GM21737 (cell line): ENCODE results near the gene KLB.
A peak's percentile ranks its signal among the peaks of the same experiment; 100 is the strongest.

ENCODE experiments used
- ATAC-seq: cut with Tn5 transposase; IDR thresholded peaks from one replicate; pipeline ENCODE4 v1.9.1; 2021; ENCODE audit warnings: mild to moderate bottlenecking, moderate library complexity; ENCODE audit not compliant: unreplicated experiment

KLB gene

DNA sequence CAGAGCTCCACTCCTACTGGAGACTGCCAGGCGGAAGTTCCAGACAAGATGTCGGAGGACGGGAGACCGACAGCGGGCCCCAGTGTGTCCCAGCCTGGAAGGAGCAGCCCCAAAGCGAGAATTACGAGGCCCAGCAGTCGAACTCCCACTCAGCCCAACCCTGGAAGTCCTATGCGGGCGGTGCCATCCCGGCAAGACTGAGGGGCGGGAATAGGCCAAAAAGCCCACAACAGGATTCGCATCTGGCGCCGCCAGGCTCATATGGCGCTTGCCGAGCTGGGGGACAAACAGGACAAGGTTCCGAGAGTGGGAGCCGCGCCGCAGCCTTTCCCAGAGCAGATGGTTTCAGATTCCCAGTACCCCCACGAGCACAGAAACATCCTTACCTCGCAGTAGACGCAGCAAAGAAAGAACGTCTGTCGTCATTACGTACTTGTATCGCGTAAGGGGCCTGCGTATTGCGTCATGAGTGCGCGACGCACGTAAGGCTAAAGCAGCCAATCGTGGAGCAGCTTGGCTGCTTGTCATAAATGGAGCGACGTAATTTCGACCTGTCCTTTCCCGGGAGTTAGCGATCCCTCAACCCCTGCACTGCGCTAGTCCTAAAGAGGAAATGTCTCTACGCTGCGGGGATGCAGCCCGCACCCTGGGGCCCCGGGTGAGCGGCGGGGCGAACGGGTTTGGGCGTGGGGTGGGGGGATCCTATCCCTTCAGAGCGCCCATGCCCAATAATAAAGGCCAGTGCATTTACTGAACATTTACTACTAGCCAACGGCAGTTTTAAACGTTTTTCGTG is 52.0 kb downstream of the KLB start, which contains the start of the genes LIAS and RPL9:
TSS of gene LIAS (plus strand) at position 552 of the 796 bp plus-strand sequence. CDS start at position 614, 62 bp downstream.
TSS of gene RPL9 (minus strand) at position 418 of the 796 bp plus-strand sequence. CDS start 483 bp downstream, outside the sequence.
- peak; percentile 83 for ATAC-seq

DNA sequence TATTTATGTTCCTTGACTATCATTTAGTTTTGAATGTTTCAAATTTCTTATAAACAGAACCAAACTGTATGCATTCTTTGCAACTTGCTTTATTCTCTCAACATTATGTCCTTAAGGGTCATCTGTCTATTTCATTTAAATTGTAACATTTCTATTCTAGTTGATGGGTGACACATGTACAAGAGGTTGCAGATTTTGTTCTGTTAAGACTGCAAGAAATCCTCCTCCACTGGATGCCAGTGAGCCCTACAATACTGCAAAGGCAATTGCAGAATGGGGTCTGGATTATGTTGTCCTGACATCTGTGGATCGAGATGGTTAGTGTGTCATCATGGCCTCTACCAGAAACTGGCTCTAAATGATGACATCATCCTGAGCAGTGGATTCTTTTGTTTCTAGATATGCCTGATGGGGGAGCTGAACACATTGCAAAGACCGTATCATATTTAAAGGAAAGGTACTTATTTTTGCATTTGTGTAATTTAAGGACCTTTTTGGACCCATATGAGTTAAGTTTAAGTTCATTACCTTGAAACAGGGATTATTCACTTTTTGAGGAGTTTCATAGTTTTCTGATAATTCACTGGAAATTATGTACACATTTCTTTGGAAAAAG is 58.3 kb downstream of the KLB start:
- ATAC-seq, result no peak

DNA sequence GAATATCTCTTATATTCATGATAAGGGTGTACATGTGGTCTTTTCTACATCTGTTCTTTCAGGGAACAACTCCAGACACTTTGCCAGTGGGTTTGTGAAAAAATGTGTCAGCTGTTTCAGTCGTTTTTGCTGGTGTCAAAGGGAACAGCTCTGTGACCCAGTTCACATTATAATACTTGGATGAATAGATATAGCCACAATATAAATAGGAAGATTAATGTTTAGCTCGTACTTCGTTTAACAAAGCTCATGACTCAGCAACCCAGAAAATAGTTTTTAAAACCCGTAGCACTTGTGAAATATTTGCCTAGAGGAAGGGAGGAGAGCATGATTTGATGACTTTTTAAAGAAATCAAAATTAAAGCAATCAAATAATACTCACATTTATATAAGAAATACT is 60.0 kb downstream of the KLB start:
- no peak for ATAC-seq

DNA sequence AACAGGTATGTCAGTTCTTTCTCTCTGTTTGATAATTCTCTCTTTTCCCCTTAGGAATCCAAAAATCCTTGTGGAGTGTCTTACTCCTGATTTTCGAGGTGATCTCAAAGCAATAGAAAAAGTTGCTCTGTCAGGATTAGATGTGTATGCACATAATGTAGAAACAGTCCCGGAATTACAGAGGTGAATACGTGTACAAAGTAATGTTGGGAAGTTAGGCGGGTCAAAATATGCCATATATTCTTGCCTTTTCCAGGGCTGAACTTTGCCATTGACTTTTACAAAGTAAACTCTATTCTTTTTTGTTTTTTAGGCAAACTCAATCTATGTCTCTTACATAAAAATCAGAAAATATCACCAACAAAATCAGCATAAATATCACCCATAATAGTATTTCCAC is 60.7 kb downstream of the KLB start:
- ATAC-seq, result no peak

DNA sequence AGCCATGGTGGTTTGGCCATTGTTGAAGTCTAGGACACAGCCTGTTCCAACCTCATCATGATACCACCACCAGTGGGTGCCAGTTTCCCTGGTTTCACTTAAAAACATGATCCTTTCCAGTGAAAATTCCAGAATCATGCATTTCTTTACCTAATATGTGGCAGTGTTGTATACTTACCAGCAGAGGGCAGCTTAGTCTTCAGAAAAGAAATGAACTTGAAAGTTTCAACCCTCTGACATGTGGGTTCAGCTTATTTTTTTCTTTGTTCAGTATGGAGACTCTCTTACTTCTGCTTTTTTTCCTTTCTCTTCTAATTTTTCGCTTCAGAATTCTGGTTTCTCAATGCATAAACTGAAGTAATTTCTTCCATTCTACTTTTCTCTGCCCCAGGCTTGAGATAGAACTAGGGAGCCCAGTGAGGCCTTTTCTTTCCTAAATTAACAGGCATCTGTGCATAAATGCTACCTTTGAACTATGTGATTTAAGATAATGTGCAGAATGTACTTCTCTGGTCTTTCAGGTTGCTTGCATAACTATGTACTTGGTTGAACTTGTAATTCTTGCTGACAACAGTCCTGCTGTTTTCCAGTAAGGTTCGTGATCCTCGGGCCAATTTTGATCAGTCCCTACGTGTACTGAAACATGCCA is 62.8 kb downstream of the KLB start:
- ATAC-seq, result peak; percentile 73

DNA sequence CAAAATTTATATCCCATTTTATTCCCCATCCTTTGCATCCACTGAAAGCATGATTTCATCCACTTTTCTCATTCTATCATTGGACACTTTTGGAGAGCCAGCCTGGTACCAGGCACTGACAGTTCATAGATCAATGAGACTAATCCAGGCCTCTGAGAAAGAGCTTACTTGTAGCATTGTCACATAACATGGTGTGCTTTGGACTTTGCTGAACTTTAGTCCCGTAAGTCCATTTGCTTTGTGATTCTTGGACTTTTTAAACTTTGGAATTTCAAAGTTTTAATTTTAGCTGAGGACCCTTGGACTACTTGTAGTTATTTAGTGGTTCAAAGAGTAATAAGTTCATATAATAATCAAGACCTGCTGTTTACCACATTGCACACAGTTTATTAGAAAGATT is 63.7 kb downstream of the KLB start:
- no peak for ATAC-seq

DNA sequence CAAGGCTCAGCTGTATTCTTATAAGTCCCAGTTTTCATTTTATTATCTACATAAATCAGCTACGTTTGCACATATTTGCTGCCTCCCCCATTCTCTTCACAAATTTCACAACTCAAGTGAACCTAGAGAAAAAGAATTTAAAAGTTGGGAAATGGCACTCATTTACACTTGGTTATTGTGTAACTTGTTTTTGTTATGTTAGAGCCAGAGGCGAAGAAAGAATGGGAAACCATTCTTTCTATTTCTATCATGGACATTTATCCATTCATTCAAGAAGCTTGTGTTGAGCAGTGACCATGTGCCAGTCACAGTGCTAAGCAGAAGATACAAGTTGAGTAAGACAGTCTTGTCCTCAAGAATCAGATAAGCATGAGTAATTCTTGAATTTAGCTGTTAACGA is 65.7 kb downstream of the KLB start:
- ATAC-seq, result no peak

DNA sequence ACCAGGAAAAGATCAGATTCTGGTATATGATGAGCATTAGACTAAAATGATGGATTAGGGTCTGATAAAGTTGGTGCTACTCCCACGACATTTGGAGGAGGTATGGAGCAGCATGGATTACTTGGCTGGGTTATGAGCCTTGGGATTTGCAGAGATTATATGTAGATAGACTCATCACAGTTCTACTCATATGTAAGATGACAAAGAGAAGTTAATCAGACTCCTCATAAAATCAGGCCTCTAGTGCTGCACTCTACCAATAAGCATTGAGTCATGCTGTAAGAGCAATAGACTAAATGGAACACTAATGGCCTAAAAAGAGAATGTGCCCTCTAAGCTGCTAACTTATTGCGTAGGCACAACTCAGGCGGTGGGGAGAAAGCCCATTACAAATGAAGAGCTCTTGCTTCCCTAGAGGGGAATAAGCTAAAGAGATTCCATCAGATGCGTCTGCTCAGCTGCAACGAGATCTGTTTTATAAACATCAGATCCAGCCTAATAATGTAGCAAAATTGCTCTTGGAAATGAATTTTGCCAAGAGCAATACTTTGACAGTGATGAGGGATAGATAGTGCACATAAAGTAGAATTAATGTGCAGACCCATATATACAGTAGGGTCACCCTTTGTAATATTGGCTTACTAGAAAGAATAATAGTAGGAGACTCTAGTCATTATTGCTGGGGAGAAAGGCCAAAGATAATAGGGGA is 69.6 kb downstream of the KLB start:
- ATAC-seq, result no peak

DNA sequence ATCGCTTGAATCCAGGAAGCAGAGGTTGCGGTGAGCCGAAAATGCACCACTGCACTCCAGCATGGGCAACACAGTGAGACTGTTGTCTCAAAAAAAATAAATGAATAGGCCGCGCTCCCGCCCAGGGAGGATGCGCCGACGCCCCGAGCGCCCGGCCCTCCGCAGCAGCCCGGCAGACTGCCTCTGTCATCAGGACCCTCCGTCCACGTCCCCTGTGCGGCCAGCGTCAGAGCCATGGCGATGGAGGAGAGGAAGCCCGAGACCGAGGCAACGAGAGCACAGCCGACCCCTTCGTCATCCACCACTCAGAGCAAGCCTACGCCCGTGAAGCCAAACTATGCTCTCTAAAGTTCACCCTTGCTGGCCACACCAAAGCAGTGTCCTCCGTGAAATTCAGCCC is 73.5 kb downstream of the KLB start:
- no peak for ATAC-seq

DNA sequence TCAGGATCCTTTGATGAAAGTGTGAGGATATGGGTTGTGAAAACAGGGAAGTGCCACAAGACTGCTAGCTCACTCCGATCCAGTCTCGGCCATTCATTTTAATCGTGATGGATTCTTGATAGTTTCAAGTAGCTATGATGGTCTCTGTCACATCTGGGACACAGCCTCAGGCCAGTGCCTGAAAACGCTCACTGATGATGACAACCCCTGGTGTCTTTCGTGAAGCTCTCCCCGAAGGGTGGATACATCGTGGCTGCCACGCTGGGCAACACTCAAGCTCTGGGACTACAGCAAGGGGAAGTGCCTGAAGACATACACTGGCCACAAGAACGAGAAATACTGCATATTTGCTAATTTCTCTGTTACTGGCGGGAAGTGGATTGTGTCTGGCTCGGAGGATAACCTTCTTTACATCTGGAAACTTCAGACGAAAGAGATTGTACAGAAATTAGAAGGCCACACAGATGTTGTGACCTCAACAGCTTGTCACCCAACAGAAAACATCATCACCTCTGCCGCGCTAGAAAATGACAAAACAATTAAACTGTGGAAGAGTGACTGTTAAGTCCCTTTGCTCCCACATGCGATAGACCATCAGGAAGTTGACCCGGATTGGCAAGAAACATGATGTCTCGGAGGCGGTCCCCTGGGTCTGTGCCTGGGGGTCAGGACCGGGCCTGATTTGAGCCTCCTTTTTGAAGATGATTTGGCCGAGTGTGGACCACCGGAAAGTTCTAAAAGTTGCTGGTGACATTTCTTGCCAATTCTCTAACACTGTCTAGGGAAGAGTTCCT is 74.4 kb downstream of the KLB start:
- ATAC-seq, result no peak

DNA sequence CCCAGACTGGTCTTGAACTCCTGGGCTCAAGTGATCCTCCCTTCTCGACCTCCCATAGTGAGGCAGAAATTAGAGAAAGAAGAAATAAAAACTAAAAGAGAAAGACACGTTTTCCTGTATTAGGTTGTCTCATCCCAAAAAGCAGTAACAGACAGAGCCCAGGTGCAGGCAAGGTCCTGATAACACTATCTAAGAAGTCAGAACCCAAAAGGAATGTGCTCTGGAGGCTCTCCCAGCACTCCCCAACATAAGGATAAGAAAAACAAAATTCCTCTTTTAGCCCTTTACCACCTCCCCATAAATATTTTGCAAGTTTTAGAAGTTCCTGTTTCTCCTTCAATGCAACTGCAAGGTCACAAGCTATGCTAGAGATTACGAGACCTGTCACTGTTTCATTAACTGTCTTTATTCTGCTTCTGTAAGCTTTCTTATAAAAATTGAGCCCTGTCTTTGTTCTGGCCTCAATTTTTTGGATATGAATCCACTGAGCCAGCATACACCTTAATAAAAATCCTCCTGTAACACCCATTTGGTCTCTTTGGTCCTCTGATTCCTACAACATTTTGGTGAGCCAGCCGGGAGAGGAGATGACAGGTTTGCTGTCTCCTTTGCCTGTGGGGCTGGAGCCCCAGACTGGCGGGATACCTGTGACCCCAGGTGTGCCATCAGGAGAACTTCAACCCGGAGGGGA is 78.0 kb downstream of the KLB start:
- ATAC-seq, result no peak

DNA sequence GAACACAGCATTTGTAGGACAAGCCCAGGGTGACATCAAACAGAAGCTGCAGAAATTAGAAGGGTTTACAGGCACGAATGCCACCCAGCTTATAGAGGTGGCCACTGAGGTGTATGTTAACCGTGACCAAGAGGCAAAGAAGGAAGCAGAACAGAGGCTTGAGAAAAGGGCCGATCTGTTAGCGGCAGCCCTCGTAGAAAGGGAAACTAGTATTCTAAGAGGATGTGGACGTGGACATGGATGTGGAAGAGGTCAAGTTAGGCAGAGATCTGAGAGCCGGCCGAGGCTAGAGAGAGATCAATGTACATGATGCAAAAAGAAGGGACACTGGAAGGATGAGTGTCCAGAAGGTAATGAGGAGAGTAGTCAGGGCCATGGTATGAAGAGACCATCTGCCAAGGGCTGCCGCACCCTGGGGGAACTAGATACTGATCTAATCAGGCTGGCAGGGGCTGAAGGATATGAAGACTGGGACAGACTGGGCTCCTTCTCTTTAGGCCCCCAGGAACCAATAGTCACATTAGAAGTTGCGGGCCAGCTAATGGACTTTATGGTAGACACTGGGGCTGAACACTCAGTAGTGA is 79.6 kb downstream of the KLB start:
- ATAC-seq, result no peak

DNA sequence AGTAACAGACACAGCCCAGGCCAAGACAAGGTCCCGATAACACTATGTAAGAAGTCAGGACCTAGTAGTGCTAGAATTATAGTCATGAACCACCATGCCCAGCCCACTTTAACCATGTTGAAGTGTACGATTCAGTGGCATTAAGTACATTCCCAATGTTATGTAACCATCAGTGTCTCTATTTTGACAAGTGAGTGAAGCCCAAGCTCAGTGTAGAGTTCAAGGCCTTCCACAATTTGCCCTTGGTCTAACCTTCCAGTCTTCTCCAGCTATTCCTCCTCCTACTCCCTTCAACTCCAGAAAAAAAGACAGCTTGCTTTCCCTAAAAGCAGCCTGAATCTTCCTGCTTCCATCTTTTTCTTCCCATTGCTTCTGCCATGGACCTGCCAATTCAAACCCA is 83.6 kb downstream of the KLB start:
- no peak for ATAC-seq

DNA sequence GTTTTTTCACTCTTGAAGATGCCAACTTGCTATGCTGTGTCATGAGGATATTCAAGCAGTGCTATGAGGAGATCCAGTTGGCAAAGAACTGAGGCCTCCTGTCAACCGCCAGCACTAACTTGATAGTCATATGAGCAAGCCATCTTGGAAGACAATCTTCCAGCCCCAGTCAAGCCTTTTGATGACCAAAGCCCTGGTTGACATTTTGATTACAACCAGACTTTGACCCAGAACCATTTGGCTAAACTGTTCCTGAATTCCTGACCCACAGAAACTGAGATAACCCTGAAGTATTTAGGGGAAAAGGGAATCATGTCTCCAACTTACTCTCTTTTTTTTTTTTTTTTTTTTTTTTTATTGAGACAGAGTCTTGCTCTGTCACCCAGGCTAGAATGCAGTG is 87.6 kb downstream of the KLB start:
- no peak for ATAC-seq

DNA sequence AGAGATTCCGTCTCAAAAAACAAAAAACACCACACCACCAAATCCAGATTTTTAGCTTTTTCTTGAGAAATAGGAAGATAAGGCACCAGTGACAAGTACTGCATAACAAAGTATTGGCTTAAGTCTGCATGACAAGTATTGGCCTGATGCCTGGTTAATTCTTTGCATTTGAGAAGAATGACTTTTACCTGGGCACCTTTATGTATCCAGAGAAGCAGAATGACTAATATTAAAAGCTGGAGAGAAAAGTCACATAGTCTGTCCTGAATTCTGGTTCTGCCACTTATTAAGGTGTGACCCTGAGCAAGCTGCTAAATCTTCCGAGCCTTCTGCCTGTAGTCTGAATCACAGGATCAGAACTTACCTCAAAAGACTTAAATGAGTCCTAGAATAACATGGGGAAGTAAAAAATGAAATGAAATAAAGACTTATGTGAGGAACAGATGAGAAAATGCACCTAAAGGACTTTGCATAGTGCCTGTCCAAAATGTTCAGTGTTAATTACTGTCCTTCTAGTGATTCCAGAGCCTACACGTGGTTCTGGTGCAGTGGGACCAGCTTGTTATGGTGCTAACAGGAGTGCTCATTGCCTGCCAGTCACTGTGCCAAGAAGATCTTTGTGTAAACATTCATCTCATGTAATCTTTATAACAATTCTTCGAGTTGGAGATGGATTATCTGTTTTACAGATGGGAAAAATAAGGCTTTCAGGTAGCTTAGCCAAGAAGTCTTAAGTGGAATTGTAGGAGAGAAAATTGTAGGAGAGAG is 88.9 kb downstream of the KLB start:
- ATAC-seq, result no peak

DNA sequence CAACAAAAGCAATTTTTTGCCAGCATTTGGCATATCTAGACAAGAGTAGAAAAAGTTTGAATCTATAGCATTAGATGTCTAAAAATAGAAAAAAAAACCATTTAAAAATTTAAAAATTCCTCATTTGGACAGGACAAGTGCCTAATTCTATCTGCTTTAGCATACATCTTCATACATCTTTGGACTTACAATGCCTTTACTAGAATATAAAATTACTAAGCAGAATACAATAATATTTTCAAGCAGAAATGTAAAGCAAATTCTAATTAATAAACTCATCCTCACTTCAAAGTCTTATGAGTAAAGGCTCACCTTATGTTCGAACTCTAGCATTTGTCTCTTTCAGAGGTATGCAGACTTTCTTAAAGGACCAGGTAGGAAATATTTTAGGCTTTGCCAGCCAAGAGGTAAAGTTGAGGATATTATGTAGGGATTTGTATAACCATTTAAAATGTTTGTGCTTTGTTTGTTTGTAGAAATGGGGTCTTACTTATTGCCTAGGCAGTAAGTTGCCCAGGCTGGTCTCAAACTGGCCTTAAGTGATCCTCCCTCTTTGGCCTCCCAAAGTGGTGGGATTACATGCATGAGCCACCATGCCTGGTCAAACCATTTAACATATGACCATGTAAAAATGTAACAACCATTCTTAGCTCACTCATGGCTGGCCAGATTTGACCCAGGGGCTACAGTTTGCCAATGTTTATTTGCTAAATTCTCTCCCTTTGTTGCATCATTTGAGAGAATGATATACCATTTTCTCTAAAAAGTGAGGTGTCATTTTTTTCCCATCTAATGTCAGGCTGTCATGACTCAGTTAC is 91.4 kb downstream of the KLB start:
- ATAC-seq, result no peak

DNA sequence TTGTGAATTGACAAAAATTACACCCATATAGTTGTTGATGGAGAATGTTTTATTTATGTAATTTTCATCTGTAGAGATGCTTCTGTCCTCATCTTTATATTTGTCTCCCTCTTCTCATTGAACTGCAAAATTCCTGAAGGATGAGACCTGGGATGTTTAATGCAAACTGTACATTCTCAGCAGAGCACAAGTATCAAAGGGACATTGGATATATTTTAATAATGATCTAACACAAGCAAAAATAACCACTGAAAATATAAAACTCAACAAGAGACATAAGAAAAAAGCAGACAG is 91.9 kb downstream of the KLB start:
- no peak for ATAC-seq
